NCI-H1105 (cell line): Measurements from ENCODE around the gene UBE2A.

Source experiments
- DNase-seq: peaks from one replicate; lab custom pipeline; 2025; lab: John Stamatoyannopoulos, UW

The UBE2A gene

DNA sequence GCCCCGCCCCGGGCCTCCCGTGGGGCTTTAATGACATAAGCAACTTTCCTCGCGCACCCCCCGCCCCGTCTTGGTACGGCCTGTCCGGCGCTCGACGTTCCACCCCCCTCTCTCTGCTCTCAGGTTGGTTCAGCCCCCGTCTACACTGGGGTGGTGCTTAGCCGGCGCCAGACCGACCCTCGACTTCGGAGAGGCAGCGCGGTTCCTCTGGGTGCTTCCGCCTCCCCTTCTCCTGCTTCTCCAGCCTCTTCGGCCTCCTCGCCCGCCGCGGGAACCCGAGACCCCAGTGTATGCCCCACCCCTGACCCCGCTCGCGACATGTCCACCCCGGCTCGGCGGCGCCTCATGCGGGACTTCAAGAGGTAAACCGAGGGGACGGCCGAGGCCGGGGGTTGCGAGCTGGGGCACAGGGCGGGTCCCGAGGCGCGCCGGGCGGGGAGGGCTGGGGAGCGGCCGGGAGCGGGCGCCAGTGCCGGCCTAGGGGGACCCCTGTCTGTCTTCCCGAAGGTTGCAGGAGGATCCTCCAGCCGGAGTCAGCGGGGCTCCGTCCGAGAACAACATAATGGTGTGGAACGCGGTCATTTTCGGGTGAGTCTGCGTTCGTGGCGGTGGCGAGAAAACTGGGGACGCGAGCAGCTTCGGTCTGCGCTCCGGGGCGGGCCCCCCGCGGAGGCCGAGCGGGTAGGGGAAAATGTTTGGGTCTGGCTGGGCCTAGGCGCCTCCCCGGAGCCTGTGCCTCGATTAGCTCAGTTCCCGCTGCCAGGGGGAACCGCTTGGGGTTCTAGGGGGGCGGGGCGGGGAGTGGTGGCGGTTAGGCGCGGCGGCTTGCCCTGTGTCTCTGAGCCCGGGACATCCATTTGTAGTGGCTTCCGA lies at the start of gene UBE2A:
TSS of gene UBE2A (plus strand) at position 170 of the 873 bp plus-strand sequence. CDS start at position 319, 149 bp downstream.
- peak; percentile 73 for DNase-seq

DNA sequence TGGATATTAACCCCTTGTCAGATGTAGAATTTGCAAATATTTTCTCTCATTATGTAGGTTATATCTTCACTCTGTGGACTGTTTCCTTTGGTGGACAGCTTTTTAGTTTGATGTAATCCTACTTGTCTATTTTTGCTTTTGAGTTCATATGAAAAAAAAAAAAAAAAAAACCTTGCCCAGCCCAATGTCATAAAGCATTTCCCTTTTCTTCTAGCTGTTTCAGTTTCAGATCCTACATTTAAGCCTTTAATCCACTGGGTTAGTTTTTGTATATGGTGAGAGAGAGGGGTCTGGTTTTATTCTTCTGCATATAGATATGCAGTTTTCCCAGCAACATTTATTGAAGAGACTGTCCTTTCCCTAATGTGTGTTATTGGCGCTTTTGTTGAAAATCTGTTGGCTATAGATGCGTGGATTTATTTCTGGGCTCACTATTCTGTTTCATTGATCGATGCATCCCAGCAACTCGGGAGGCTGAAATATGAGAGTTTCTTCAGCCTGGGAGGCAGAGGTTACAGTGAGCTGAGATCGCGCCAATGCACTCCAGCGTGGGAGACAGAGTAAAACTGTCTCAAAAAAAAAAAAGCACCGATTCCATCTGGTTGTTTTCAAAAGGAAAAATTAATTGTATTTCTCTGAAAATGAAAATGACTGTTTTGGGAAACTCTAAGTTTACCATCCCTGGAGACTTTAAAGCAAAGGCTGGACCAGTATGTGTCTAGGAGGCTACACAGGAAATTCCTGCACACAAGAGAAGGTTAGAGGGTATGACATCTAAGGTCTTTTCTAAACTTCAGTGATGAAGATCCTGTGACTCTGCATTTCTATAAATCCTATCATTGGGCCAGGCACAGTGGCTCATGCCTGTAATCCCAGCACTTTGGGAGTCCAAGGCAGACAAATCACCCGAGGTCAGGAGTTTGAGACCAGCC lies 44.8 kb upstream of the UBE2A start:
- no peak for DNase-seq

DNA sequence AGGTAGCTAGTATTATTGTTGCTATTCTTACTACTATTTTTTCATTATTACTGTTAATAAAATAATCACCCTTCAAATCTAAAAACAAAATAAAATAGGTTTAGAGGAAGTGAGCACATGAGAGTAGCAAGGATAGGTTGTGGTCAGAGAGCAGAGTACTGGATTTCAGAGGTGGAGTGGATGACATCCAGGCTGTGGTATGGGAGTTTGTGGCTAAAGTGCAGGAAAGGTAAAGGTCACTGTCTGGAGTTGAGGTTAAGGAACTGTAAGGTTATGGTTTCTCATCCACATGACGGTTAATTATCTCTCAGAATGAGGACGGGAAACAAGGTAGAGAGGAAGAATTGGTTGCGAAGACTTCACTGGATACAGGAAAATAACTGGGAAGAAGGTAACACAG lies 36.9 kb upstream of the UBE2A start:
- no peak for DNase-seq

DNA sequence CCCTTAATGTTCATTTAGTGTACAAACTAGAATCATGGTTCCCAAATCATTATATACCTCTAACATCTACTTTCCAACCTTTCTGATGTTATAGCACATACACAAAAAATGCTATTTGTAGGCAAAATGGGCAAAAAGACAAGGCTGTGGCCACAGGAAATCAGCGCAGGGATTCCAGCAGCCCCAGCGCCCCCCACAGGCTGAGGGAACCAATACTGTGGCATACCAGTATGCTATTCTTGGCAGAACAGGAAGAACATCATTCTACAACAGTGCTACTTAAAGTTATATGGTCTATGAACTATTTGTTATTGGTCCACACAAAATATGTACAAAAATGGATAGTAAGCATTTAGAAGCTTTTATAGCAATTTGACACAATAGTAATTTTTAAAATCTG lies 34.5 kb upstream of the UBE2A start:
- no peak for DNase-seq

DNA sequence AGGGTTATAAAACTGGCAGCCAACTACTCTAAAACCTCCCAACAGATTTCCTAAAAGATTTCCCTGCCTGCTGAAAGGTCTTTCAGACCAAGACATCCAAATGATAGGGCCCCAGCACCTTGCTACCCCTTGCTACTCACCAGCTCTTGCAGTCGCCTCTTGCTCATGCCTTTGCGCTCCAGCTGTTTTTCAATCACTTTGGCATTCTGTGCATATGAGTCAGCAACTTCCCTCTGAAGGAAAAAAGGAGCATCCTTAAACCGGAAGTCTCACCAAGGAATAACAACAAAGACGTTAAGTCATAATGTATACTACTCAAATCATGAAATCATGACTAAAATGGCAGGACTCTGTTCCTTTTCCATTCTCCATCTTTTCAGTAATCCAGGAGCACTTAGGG lies 33.2 kb upstream of the UBE2A start:
- DNase-seq = no peak

DNA sequence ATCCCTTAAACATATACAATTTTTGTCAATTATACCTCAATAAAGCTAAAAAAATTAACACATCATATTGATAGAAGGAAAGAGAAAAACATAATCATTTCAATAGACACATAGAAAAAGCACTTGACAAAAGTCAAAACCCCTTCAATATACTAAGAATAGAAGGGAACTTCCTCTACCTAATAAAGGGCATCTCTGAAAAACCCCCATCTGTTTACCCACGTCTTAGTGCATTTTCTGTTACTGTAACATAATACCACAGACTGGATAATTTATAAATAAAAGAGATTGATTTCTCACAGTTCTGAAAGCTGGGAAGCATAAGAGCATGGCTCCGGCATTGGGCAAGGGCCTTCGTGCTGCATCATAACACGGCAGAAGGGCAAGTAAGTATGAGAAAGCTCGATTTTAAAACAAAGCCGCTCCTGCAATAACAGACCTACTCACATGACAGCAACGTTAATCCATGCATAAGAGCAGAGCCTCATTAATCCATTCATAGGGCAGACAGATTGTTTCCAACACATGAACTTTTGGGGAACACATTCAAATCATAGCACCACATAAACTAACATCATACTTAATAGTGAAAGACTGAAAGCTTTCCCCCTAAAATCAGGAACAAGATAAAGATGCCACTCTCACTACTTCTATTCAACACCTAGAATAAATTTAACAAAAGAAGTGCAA lies 24.9 kb upstream of the UBE2A start:
- DNase-seq = no peak

DNA sequence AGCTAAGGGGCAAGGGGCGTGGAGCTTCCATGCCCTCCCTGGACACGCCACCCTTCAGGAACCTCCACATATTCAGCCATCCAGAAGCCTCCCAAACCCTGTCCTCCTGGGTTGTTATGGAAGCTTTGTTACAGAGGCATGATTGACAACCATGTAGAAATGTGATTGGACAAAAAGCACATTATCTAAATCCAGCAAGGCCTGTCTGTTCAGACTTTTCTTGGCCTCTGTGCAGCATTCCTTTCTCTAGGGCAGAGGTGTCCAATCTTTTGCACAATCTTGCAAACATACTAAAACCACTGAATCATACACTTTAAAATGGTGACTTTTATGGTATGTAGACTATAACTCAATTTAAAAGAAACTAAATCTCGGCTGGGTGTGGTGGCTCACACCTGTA lies 21.9 kb upstream of the UBE2A start:
- no peak for DNase-seq

DNA sequence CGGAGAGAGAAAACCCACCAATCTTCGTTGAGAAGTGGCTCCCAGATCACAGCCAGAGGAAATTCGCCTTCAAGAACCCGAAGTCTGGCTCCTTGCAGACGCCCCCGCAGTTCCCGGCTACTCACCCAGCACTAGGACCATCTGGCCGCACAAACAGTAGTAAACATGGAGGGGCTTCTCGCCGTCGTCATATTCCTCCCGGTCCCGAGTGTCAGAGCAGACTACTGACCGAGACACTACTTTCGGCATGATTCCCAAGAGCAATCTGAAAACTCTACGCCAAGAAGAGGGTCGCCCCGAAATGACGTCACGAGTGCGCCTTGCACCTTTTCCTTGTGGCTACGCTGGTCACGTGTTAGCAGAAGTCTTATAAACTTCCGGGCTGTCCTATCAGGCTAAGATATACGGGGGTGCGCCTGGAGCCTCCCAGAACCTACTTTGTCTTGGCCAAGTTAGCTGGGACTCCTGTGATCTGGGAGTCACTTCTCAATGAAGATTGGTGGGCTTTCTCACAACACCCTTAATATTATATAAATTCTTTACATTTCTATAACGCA lies 9.2 kb upstream of the UBE2A start, which contains the start of gene STEEP1:
TSS of gene STEEP1 (minus strand) at position 303 of the 557 bp plus-strand sequence. CDS start at position 249, 54 bp downstream.
- peak; percentile 89 for DNase-seq

DNA sequence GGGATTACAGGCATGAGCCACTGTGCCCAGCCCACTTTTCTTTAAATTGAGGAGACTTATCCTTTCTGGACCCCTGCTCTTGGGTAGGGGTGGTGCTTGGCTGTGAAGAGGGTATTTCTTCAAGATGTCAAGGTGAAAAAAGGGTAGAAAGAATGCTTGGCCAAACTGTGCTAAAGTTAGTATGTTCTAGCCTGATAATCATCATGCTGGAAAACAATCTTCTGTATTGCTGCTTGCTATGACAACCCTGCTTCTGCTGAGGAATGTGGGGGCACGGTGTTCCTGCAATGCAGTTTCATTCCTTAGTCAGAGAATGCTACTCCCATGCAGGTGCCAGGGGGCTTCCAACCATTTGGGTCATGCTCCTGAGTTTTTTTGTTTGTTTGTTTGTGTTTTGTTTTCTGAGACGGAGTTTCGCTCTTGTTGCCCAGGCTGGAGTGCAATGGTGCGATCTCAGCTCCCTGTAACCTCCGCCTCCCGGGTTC lies 4.0 kb upstream of the UBE2A start:
- no peak for DNase-seq

DNA sequence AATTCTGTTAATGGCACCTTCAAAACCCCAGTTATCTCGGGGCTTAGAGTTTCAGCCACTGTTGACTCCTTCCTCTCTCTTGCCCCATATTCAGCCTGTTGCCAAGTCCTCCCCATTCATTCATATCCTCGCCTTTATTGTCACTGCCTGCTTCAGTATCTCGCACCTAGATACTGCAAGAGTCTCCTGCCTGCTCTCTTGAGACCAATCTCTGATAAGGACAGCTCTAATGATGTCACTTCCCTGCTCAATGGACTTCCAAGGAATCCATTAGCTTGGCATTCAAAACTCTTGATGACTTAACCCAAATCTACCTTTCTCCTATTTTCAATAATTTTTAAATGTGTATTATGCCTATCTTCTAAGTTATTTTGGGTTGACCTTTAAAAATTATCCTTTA lies 1.1 kb upstream of the UBE2A start:
- no peak for DNase-seq

DNA sequence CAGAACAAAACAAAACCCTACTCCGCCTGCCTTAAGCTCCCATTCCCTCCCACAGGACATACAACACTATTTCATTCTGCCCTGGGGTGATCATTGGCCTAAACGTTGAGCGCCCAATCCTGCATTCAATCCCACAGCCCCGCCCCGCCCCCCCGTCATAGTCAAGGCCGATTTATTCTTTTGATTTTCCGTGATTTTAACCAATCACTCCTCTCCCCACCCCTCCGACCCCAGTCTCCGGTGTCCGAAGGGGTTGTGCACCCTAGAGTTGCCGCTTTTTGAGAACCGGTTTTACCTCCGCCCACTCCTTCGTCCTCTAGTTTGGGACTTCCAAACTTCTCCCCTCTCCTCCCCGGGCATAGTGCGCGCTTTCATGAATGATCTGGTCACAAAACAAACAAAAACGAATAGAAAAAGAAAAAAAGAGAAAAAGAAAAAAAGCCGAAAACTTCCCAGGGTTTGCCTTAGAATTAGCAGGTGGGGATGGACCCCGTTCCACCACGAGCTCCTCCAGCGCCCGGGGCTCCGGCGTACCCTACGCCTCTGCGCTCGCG lies 446 bp upstream of the UBE2A start:
- no peak for DNase-seq

DNA sequence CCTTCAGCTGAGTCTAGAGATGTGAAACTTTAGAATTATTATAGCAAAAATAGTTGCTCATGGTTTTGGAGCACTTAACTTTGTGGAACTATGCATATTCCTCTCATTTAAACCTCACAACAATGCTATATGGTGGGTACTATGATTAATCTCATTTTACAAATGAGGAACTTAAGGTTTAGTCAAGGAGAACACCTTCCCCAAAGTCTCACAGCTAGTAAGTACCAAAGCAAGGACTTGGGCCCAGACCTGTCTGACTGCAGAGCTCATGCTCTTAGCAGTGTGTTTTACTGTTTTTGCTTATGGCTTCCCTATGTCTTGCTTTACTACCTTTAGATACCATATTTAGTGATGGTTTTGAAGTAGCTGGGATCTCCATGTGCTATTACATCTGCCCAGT lies 5.1 kb downstream of the UBE2A start:
- DNase-seq = no peak

DNA sequence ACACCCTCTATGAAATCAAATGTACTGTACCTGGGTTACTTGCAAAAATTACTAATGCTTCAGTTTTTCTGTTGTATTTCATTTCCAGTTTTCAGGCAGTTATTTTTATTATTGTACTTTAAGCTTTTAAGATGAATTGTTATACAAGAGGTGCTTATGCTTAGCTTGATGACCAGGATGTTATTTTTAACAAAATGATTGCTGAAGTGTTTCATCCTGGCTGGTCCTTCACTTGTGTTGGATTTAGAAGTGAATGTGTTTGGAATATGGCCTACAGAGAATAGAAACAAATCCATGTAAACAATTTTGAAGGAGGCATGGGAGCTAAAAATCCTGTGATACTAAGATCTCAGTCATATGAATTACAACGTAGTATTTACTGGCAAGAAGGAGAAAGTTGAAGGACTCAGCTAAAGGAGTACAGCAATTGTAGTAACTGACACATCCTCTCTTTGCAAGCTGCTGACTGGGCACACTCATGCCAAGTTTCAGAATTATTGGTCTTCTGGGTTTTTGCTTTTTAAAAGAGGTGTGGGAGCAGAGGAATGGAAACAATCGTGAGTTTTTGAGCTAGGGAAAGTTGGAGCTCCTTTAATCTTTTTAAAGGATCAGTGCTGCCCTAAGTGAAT lies 9.2 kb downstream of the UBE2A start:
- no peak for DNase-seq

DNA sequence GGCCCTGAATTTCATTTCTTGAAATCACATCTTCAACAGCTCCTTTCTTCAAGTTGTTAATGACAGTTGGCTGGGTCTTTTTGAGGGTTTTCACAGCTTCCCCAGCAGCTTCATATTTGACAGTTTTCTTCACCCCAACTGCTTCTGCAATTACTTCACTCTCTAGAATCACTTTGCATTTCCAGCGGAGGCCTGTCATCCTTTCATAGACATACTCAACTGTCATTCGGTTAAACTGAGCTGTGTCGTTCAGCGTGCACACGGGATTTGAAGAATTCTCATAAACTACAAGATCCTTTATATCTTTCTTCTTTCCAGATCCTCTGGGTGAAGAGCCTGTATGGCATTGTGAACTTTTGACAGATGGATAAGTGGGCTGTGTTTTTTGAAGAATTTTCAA lies 15.4 kb downstream of the UBE2A start:
- no peak for DNase-seq

DNA sequence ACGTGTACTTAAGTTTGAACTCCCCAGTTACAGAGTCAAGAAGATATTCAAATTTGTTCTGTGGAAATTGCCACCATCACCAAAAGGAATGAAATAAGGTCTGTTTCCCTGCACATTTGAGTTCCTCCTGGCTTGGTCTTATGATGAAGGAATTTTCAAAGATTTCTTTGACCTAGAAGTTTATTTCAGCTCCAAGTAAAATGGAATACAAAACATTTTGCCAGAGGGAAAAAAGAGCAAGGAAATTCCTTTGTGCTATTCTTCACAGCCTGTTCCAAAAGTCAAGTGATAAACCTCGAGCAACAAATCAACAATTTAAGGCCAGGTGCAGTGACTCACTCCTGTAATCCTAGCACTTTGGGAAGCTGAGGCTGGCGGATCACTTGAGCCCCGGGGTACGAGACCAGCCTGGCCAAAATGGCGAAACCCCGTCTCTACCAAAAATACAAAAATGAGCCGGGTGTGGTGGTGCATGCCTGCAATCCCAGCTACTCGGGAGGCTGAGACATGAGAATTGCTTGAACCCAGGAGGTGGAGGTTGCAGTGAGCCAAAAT lies 28.4 kb downstream of the UBE2A start:
- no peak for DNase-seq

DNA sequence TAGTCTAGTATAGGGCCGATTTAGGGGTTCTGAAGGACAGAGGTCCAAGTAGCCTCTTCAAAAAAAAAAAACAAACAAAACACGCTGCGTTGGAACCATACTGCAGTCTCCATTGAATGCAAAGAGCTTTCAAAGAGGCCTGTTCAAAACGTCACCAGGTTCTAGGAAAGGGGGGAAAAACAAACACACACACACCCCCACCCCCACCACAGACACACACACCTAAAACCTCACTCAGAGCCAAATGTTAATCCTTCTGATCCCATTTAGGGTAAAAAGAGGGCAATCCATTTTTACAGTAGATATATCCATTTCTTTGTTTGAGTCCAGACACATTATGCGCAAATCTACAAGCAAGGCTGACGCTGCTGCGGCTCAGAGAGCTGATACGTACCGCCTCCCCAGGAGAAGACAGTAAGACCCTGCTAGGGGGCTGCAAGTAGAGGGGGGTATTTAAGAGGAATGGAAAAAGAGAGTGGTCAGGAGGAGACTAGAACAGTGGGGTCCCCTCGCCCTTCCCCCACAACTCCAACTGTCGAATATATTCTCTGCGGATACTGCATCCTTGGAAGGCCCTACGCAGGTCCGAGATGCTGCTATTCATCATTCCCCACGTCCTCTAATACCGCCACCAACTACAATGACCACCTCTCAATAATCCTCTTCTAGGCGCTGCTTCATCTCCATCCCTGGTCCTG lies 30.6 kb downstream of the UBE2A start:
- no peak for DNase-seq

DNA sequence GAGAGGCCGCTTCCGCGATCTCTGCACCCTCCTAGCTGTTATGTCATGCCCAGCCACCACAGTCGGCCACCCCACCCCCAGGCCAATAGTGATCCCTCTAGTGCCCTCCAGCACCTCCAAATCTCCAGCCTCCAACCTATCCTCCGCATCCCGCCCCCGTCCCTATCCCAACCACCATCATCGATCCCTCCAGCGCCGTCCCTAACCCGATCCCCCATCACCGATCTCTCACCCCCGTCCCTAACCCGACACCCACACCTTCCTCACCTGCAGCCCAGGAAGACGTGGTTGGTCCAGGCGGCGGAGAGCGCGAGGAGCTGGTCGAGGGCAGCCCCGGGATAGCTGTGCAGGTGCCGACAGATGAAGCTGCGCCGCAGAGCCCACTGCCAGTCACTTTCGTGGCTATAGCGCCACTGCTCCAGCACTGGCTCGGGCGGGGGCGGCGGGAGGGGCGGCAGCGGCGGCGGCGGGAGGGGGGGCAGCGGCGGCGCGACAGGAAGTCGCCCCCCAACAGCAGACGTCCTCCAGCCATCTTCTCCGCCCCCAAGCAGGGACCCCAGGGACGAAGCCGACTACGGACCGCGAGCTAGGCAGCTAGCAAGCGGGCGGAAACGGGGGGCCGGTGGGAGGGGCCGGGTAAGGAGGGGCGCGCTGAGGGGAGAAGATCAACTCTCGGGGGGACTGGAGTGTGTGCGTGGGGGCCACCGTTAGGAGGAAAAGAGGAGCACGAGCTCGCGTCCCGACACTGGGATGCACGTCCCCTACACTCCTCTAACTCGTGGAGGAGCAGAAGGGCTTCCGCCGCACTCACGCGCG lies 31.3 kb downstream of the UBE2A start:
- DNase-seq = no peak

DNA sequence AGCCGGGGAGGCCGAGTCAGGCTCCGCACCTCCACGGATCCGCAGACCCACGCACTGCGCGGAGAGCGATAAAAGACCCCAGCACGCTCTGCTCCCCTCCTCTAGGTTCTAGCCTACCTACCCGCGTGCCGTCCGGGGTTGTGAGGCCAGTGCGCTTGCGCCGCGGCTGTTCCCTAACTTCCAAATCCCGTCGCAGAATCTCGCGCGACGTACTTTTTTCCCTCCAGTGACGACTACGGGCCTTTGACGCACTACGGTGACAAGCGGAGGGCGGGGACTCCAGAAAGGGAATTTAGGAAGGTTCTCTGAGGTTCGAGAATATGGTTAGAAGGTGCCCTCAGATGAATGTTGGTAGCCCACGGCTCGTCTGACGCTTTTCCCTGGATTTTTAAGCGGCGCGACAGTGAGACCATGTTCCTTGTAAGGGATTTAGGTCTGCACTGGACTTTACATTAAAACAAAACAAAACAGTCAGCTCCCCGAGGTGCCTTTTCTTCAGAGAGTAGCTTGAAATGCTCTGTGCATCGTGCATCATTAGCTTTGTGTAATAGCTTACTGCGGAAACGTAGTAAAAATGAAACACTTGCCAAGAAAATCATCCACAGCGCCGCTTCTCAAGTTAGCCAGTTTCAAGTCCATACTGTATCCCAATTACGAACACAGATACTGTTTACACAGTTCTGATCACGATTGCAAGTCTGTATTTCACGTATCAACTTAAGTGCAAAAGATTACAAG lies 32.1 kb downstream of the UBE2A start, which contains the start of gene NKRF:
TSS of gene NKRF (minus strand) at position 145 of the 738 bp plus-strand sequence.
- peak; percentile 82 for DNase-seq
